HepG2 (cell line): ENCODE data around the gene CNTNAP1. TPM values are rescaled to one million over a fixed set of nuclear protein-coding genes. Genes with fewer than 3 reads are reported as not detected.

ENCODE experiments used
- ATAC-seq: fragments of 200-7000 bp; cut with Tn5 transposase; 3 replicates; pipeline ENCODE4 v1.9.1; 2020; ENCODE audit warnings: mild to moderate bottlenecking, moderate library complexity
- Bru-seq: library from RNA; stranded (reverse); fragments of 400-500 nt; gene quantifications from one replicate; lab custom pipeline; 2021; lab: Mats Ljungman, UMichigan
- BruChase-seq, 2 experiments: library from RNA; stranded (reverse); fragments of 400-500 nt; gene quantifications; one replicate each; lab custom pipeline; 2021; lab: Mats Ljungman, UMichigan
- BruUV-seq: library from RNA; stranded (reverse); fragments of 400-500 nt; replicated peaks from 2 replicates; lab custom pipeline; 2021; lab: Mats Ljungman, UMichigan
- CTCF ChIA-PET: fragments of 300-600 bp; formaldehyde crosslinking; extraction: SDS; loops from one replicate; lab custom pipeline; 2021; ENCODE audit warnings: low total read pairs, inconsistent platforms, low intra/inter-chr PET ratio; lab: Yijun Ruan, JAX
- POLR2A ChIA-PET: fragments of 350-600 bp; sonication (Branson Sonifier 250); formaldehyde crosslinking; loops from one replicate; lab custom pipeline; 2020; ENCODE audit warnings: antibody characterized with exemption, inconsistent platforms; lab: Yijun Ruan, JAX
- DNase-seq: peaks from one replicate; pipeline ENCODE4 v3.0.0-alpha.2; 2015; ENCODE audit warnings: low spot score
- FAIRE-seq: peaks from 3 replicates; lab custom pipeline; 2011; peaks lifted over from hg19 to GRCh38; lab: Jason Lieb, UNC
- H2AFZ ChIP-seq: one replicate; pipeline ENCODE4 v1.6.1; 2011; ENCODE audit warnings: low read length, inconsistent platforms
- H3K27ac ChIP-seq: fragments of 300-600 bp; 3 replicates; pipeline ENCODE4 v1.8.0; 2011; ENCODE audit warnings: mixed run types, mild to moderate bottlenecking, mixed read lengths, low read length, inconsistent platforms; ENCODE audit not compliant: insufficient read depth; ENCODE audit errors: extremely low read length
- H3K27me3 ChIP-seq, 2 experiments: fragments of 200-600 bp in 1 of 2; 2 replicates in 1 of 2; 3 replicates in 1 of 2; pipeline versions ENCODE4 v1.6.0 to v1.8.0; 2011; ENCODE audit warnings: low read length in 2 of 2, mild to moderate bottlenecking in 2 of 2, moderate library complexity in 2 of 2, inconsistent platforms in 1 of 2; ENCODE audit not compliant: insufficient read depth in 2 of 2, control insufficient read depth in 1 of 2
- H3K36me3 ChIP-seq, 2 experiments: fragments of 200-600 bp in 1 of 2; replicated peaks in 1 of 2; 2 replicates in 1 of 2; 3 replicates in 1 of 2; pipeline versions ENCODE4 v1.5.1 to v1.8.0; 2011; ENCODE audit warnings: low read length in 2 of 2, inconsistent platforms in 1 of 2; ENCODE audit not compliant: insufficient read depth in 2 of 2, control insufficient read depth in 1 of 2
- H3K4me1 ChIP-seq: 2 replicates; pipeline ENCODE4 v1.5.1; 2012; ENCODE audit warnings: low read length, inconsistent platforms; ENCODE audit not compliant: insufficient read depth
- H3K4me2 ChIP-seq: 2 replicates; pipeline ENCODE4 v1.6.0; 2011; ENCODE audit warnings: low read depth, low read length, inconsistent platforms
- H3K4me3 ChIP-seq, 3 experiments: fragments of 200-600 bp in 1 of 3; sonication (generic), shearing (Covaris generic) in 1 of 3; replicated peaks in 1 of 3; 2 replicates each; pipeline ENCODE4 v1.5.1; 2011 to 2016; ENCODE audit warnings: low read length in 3 of 3, inconsistent platforms in 2 of 3, low read depth in 2 of 3, mild to moderate bottlenecking in 2 of 3, control low read depth in 1 of 3, mixed read lengths in 1 of 3; ENCODE audit not compliant: insufficient read depth in 1 of 3
- H3K79me2 ChIP-seq: one replicate; pipeline ENCODE4 v1.6.1; 2011; ENCODE audit warnings: low read length, inconsistent platforms; ENCODE audit not compliant: insufficient read depth
- H3K9ac ChIP-seq: 2 replicates; pipeline ENCODE4 v1.6.0; 2011; ENCODE audit warnings: mild to moderate bottlenecking, low read depth, low read length, inconsistent platforms; ENCODE audit not compliant: insufficient read depth
- H3K9me3 ChIP-seq: 2 replicates; pipeline ENCODE4 v1.5.1; 2012; ENCODE audit warnings: mild to moderate bottlenecking, low read length
- H4K20me1 ChIP-seq: 2 replicates; pipeline ENCODE4 v1.6.0; 2011; ENCODE audit warnings: inconsistent platforms, mild to moderate bottlenecking, low read length, moderate library complexity; ENCODE audit not compliant: insufficient read depth
- CHD4 ChIP-seq: fragments of 200-600 bp; sonication (generic); IDR thresholded peaks from 2 replicates; pipeline ENCODE4 v1.7.0; 2017; ENCODE audit warnings: mild to moderate bottlenecking, low read length, borderline replicate concordance
- KLF6 ChIP-seq: IDR thresholded peaks from 2 replicates; pipeline ENCODE4 v1.8.0; 2016; ENCODE audit warnings: missing biosample characterization, missing genetic modification reagents
- NCOA1 ChIP-seq: sonication (generic); formaldehyde crosslinking; IDR thresholded peaks from 2 replicates; pipeline ENCODE4 v1.9.0; 2021; ENCODE audit warnings: missing genetic modification reagents
- POLR2AphosphoS5 ChIP-seq: IDR thresholded peaks from 2 replicates; pipeline ENCODE4 v1.6.1; 2012; ENCODE audit warnings: low read depth, low read length
- TSC22D2 ChIP-seq: sonication (generic); formaldehyde crosslinking; IDR thresholded peaks from 2 replicates; pipeline ENCODE4 v1.5.1; 2020; ENCODE audit warnings: missing genetic modification reagents, mild to moderate bottlenecking, borderline replicate concordance
- ZNF652 ChIP-seq: IDR thresholded peaks from 2 replicates; pipeline ENCODE4 v1.6.1; 2016; ENCODE audit warnings: low read depth, borderline replicate concordance
- WGBS: methylation state at CpG from one replicate; pipeline ENCODE4 v1.1.6; 2017; ENCODE audit warnings: low lambda C conversion rate; 5-methylcytosine and 5-hydroxymethylcytosine counted together
- in situ Hi-C: cut with HindIII; loops from 2 replicates; pipeline ENCODE4 v1.10.0; 2017; ENCODE audit warnings: low pct_unique_long_range_greater_than_20kb; ENCODE audit not compliant: extremely low pct_ligation_motif_present
- intact Hi-C: fragments of 100-400 bp; cut with micrococcal nuclease; formaldehyde crosslinking; loops from one replicate; pipeline ENCODE4 v1.10.0; 2022; ENCODE audit not compliant: unreplicated experiment
- long read RNA-seq, 2 experiments: library from RNA in 1 of 2; library from polyadenylated mRNA in 1 of 2; stranded (forward) in 1 of 2; unstranded in 1 of 2; transcript quantifications; one replicate each; pipeline ENCODE4 v2.0.0, GENCODE V29; 2019 to 2022
- polyA minus RNA-seq, 3 experiments: library from RNA; depleted of rRNA, polyadenylated mRNA; stranded (reverse); fragments of >200 nt; gene quantifications; 2 replicates each; pipeline ENCODE4 v1.2.3, GENCODE V29; 2011; ENCODE audit warnings: low replicate concordance in 1 of 3
- polyA plus RNA-seq, 8 experiments: library from polyadenylated mRNA; depleted of rRNA in 3 of 8; stranded (reverse) in 7 of 8; unstranded in 1 of 8; fragments of >200 nt; fragmentation: Illumina TruSeq in 4 of 8; extraction: Trizol in 4 of 8; gene quantifications; 2 replicates each; pipeline versions ENCODE4 v1.2.1 to v1.2.3, GENCODE V29; 2011 to 2016; ENCODE audit warnings: low read depth in 4 of 8, missing spikeins in 1 of 8, mixed read lengths in 1 of 8; ENCODE audit not compliant: insufficient read depth in 1 of 8
- total RNA-seq, 5 experiments: library from RNA; depleted of rRNA; stranded (reverse); fragments of >200 nt; fragmentation: Illumina TruSeq; extraction: Trizol; gene quantifications; 2 replicates each; pipeline ENCODE4 v1.2.3, GENCODE V29; 2016; ENCODE audit warnings: low read depth in 1 of 5
- TF ChIP-seq, protein P1 (sequence below): sonication (generic); formaldehyde crosslinking; IDR thresholded peaks from 2 replicates; pipeline ENCODE4 v1.4.0; 2020; ENCODE audit warnings: missing genetic modification reagents, borderline replicate concordance
- TF ChIP-seq, protein P2 (sequence below): IDR thresholded peaks from 2 replicates; pipeline ENCODE4 v1.6.1; 2016
- TF ChIP-seq, protein P3 (sequence below): sonication (generic); formaldehyde crosslinking; IDR thresholded peaks from 2 replicates; pipeline ENCODE4 v1.8.1; 2023; ENCODE audit warnings: mild to moderate bottlenecking, missing genetic modification reagents

Gene CNTNAP1
- 1.2 and 4.5 TPM in 2 replicates for total RNA-seq (2016; rRNA removed; fragmentation: Illumina TruSeq; extraction: Trizol)
- total RNA-seq (2016; cell fraction: cytosol; rRNA removed; fragmentation: Illumina TruSeq; extraction: Trizol; ENCODE audit: low read depth) = 1.7 TPM in 2 replicates
- 1.4 and 4.9 TPM in 2 replicates for total RNA-seq (2016; cell fraction: insoluble cytoplasmic fraction; rRNA removed; fragmentation: Illumina TruSeq; extraction: Trizol)
- total RNA-seq (2016; cell fraction: membrane; rRNA removed; fragmentation: Illumina TruSeq; extraction: Trizol) = 1.1 and 1.5 TPM in 2 replicates
- total RNA-seq (2016; cell fraction: nucleus; rRNA removed; fragmentation: Illumina TruSeq; extraction: Trizol) = 4.9 and 6.9 TPM in 2 replicates
- 7.7 and 10.7 TPM in 2 replicates for polyA plus RNA-seq (2011; rRNA removed)
- 4.1 and 4.4 TPM in 2 replicates for polyA plus RNA-seq (2011; cell fraction: cytosol; rRNA removed)
- 62.6 and 69.7 TPM in 2 replicates for polyA plus RNA-seq (2011; cell fraction: nucleus; rRNA removed)
- 9.2 and 13.1 TPM in 2 replicates for polyA plus RNA-seq (2012)
- 0.15 and 0.23 TPM in 2 replicates for polyA plus RNA-seq (2016; cell fraction: cytosol; fragmentation: Illumina TruSeq; extraction: Trizol; ENCODE audit: low read depth)
- 1.1 and 1.6 TPM in 2 replicates for polyA plus RNA-seq (2016; cell fraction: insoluble cytoplasmic fraction; fragmentation: Illumina TruSeq; extraction: Trizol; ENCODE audit: low read depth)
- 0.47 and 0.51 TPM in 2 replicates for polyA plus RNA-seq (2016; cell fraction: membrane; fragmentation: Illumina TruSeq; extraction: Trizol; ENCODE audit: low read depth)
- polyA plus RNA-seq (2016; cell fraction: nucleus; fragmentation: Illumina TruSeq; extraction: Trizol; ENCODE audit: insufficient read depth, low read depth) = 19.8 and 23.5 TPM in 2 replicates
- polyA minus RNA-seq (2011; rRNA and poly(A)+ RNA removed; ENCODE audit: low replicate concordance) = 2.2 and 13.9 TPM in 2 replicates
- 8.8 TPM in 2 replicates for polyA minus RNA-seq (2011; cell fraction: cytosol; rRNA and poly(A)+ RNA removed)
- 12.2 and 13.8 TPM in 2 replicates for polyA minus RNA-seq (2011; cell fraction: nucleus; rRNA and poly(A)+ RNA removed)
- Bru-seq, nascent RNA = percentile 51 among the genes with signal in this experiment
- BruChase-seq, experiment 1, labeled RNA remaining after a 6-hour chase = percentile 61 among the genes with signal in this experiment
- percentile 56 among the genes with signal in this experiment for BruChase-seq, experiment 2, labeled RNA remaining after a 2-hour chase
- long read RNA-seq, experiment 1 = 0 reads
- long read RNA-seq, experiment 2, partial matches to known transcripts = 21 of 33 reads
- long read RNA-seq, experiment 2, other reads (novel, unspliced or antisense) = 12 of 33 reads

DNA sequence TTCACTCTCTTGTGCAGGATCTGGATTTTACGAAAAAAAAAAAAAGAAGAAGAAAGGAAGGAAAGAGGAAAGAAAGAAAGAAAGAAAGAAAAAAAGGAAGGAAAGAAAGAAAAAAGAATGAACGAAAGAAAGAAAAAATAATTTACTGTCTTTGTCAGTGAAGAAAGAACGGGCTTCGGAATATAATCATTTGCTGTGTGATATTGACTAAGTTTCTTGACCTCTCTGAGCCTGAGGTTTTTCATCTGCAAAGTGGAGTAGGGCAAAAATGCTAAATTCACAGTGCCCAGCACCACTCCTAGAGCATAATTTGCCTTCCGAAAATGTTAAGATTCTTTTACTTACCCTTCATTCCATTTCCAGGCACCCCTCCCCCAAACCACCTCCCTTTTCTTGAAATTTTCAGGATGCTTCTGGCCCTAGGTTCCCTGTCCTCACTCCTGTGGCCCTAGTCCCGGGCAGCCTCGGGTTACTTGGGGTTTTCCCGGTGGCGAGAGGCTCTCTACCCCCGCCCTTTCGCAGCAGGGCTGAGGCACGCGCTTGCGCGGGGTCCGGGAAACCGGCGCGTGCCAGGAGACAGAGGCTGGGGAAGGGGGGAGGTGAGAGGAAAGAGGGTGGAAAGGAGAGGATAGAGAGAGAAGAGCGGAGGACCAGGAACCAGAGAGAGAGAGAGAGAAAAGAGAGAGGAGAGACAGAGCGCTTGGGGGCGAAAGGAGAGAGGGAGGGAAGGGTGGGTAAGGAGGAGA lies at the start of gene CNTNAP1:
Gene CNTNAP1 (plus strand): TSS at position 556 of the 746 bp plus-strand sequence. CDS start 299 bp downstream, outside the sequence.
- intact Hi-C loops = loop anchor here (1.0 to 2.0 kb wide), 2 partner anchors 64 to 103 kb away; no protein-coding TSS in a partner anchor
- Histone ChIP-seq H3K9ac (peak within 1 kb of the TSS; percentile 63), H3K4me3 (peak within 1 kb of the TSS; percentile 65 to 91 (median 80)), H3K36me3 (no peaks in the 10 kb centered on the region), H4K20me1 (no peaks in the 10 kb centered on the region), H2AFZ (peak within 1 kb of the TSS; percentile 94), H3K4me1 (peaks cover 42% of the 10 kb centered on the region), H3K79me2 (no peaks in the 10 kb centered on the region), H3K9me3 (no peaks in the 10 kb centered on the region), H3K4me2 (peak within 1 kb of the TSS; percentile 84), H3K27me3 (no peaks in the 10 kb centered on the region), H3K27ac (peak within 1 kb of the TSS; percentile 48)
- FAIRE-seq (peak; percentile 61), ATAC-seq (peak; percentile 20), DNase-seq (peak; percentile 45)
- ChIA-PET POLR2A (interaction anchor here (1.1 to 2.3 kb wide), 10 partner anchors 8 to 142 kb away, joined by 3 to 24 read pairs (median 6); partner anchors contain the start of genes BECN1, PSMC3IP, RETREG3 and TUBG1), CTCF (interaction anchor here (1.7 to 1.8 kb wide), 2 partner anchors 64 to 104 kb away, joined by 6 to 9 read pairs; partner anchors contain the start of gene PSMC3IP)
- in situ Hi-C loops = no loop called here
- BruUV-seq = TSS peak; percentile 49
- WGBS = 10% methylated on average over 22 of the region's 22 CpGs
- TF ChIP-seq, protein P1, sequence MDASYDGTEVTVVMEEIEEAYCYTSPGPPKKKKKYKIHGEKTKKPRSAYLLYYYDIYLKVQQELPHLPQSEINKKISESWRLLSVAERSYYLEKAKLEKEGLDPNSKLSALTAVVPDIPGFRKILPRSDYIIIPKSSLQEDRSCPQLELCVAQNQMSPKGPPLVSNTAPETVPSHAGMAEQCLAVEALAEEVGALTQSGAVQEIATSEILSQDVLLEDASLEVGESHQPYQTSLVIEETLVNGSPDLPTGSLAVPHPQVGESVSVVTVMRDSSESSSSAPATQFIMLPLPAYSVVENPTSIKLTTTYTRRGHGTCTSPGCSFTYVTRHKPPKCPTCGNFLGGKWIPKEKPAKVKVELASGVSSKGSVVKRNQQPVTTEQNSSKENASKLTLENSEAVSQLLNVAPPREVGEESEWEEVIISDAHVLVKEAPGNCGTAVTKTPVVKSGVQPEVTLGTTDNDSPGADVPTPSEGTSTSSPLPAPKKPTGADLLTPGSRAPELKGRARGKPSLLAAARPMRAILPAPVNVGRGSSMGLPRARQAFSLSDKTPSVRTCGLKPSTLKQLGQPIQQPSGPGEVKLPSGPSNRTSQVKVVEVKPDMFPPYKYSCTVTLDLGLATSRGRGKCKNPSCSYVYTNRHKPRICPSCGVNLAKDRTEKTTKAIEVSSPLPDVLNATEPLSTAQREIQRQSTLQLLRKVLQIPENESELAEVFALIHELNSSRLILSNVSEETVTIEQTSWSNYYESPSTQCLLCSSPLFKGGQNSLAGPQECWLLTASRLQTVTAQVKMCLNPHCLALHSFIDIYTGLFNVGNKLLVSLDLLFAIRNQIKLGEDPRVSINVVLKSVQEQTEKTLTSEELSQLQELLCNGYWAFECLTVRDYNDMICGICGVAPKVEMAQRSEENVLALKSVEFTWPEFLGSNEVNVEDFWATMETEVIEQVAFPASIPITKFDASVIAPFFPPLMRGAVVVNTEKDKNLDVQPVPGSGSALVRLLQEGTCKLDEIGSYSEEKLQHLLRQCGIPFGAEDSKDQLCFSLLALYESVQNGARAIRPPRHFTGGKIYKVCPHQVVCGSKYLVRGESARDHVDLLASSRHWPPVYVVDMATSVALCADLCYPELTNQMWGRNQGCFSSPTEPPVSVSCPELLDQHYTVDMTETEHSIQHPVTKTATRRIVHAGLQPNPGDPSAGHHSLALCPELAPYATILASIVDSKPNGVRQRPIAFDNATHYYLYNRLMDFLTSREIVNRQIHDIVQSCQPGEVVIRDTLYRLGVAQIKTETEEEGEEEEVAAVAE (CRISPR knock-in tag) = 0 out of 2 replicates have a peak, but pooled peaks have one; percentile 18
- TF ChIP-seq CHD4 (peak; percentile 53; the same call in 1 of the 2 replicates), NCOA1 (peak; percentile 37; the same call in 1 of the 2 replicates), TSC22D2 (CRISPR knock-in tag) (peak; percentile 48; the same call in 1 of the 2 replicates), KLF6 (CRISPR knock-in tag) (peak; percentile 59), ZNF652 (CRISPR knock-in tag) (peak; percentile 36), POLR2AphosphoS5 (peak; percentile 58; the same call in 1 of the 2 replicates)
- TF ChIP-seq, protein P2, sequence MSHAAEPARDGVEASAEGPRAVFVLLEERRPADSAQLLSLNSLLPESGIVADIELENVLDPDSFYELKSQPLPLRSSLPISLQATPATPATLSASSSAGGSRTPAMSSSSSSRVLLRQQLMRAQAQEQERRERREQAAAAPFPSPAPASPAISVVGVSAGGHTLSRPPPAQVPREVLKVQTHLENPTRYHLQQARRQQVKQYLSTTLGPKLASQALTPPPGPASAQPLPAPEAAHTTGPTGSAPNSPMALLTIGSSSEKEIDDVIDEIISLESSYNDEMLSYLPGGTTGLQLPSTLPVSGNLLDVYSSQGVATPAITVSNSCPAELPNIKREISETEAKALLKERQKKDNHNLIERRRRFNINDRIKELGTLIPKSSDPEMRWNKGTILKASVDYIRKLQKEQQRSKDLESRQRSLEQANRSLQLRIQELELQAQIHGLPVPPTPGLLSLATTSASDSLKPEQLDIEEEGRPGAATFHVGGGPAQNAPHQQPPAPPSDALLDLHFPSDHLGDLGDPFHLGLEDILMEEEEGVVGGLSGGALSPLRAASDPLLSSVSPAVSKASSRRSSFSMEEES (CRISPR knock-in tag) = peak; percentile 72
- TF ChIP-seq, protein P3, sequence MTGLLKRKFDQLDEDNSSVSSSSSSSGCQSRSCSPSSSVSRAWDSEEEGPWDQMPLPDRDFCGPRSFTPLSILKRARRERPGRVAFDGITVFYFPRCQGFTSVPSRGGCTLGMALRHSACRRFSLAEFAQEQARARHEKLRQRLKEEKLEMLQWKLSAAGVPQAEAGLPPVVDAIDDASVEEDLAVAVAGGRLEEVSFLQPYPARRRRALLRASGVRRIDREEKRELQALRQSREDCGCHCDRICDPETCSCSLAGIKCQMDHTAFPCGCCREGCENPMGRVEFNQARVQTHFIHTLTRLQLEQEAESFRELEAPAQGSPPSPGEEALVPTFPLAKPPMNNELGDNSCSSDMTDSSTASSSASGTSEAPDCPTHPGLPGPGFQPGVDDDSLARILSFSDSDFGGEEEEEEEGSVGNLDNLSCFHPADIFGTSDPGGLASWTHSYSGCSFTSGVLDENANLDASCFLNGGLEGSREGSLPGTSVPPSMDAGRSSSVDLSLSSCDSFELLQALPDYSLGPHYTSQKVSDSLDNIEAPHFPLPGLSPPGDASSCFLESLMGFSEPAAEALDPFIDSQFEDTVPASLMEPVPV = 0 out of 2 replicates have a peak, but pooled peaks have one; percentile 56
